Stimulated activated CD4-positive, alpha-beta T cell treated with anti-CD3 and anti-CD28 coated beads, Interleukin-15, amount 100 ng/mL, for 24 hours (primary cell): ENCODE data around the gene CLDN20.
"Not testable (repeated sequence)": the region's sequence is repeated elsewhere in the genome, so short reads cannot be mapped to it uniquely, and the experiment has no call there.

Experiments
- DNase-seq: peaks from one replicate; pipeline ENCODE4 v3.0.0-alpha.2; 2020

Gene CLDN20

GRCh38 chr6:155263373-155264063, at the start of gene CLDN20:
Gene CLDN20 (plus strand): TSS chr6:155264013. CDS start chr6:155275720, 11,707 bp downstream.
- no peak for DNase-seq

- DNase-seq, result no peak
Observed at GRCh38 chr6:155215906-155216305, 47.9 kb upstream of the CLDN20 start.

- DNase-seq, result no peak
Observed at GRCh38 chr6:155216312-155217046, 47.3 kb upstream of the CLDN20 start.

GRCh38 chr6:155218711-155219110, 45.1 kb upstream of the CLDN20 start:
- not testable (repeated sequence) for DNase-seq

GRCh38 chr6:155219299-155219698, 44.5 kb upstream of the CLDN20 start:
- no peak for DNase-seq

- DNase-seq, result no peak
Observed at GRCh38 chr6:155219858-155220301, 43.9 kb upstream of the CLDN20 start.

- DNase-seq, result no peak
Observed at GRCh38 chr6:155221086-155221485, 42.7 kb upstream of the CLDN20 start.

- no peak for DNase-seq
Observed at GRCh38 chr6:155222506-155222905, 41.3 kb upstream of the CLDN20 start.

GRCh38 chr6:155223646-155224451, 40.0 kb upstream of the CLDN20 start:
- DNase-seq, result peak; percentile 72

- DNase-seq, result no peak
Observed at GRCh38 chr6:155224618-155225017, 39.2 kb upstream of the CLDN20 start.

GRCh38 chr6:155227046-155227445, 36.8 kb upstream of the CLDN20 start:
- DNase-seq, result no peak

- DNase-seq, result no peak
Observed at GRCh38 chr6:155228546-155229166, 35.2 kb upstream of the CLDN20 start.

- DNase-seq, result not testable (repeated sequence)
Observed at GRCh38 chr6:155230975-155231374, 32.8 kb upstream of the CLDN20 start.

- no peak for DNase-seq
Observed at GRCh38 chr6:155232848-155233247, 31.0 kb upstream of the CLDN20 start.

GRCh38 chr6:155234167-155234566, 29.6 kb upstream of the CLDN20 start:
- DNase-seq, result no peak

GRCh38 chr6:155234687-155235086, 29.1 kb upstream of the CLDN20 start:
- no peak for DNase-seq

GRCh38 chr6:155235087-155235486, 28.7 kb upstream of the CLDN20 start:
- no peak for DNase-seq

- no peak for DNase-seq
Observed at GRCh38 chr6:155237613-155238012, 26.2 kb upstream of the CLDN20 start.

- no peak for DNase-seq
Observed at GRCh38 chr6:155240905-155241600, 22.8 kb upstream of the CLDN20 start.

- DNase-seq, result no peak
Observed at GRCh38 chr6:155241966-155242365, 21.8 kb upstream of the CLDN20 start.

- DNase-seq, result no peak
Observed at GRCh38 chr6:155244434-155244833, 19.4 kb upstream of the CLDN20 start.

- no peak for DNase-seq
Observed at GRCh38 chr6:155245193-155245592, 18.6 kb upstream of the CLDN20 start.
